Measurements from ENCODE around the gene MRPS17. TPM values are rescaled to one million over a fixed set of nuclear protein-coding genes. Genes with fewer than 3 reads are reported as not detected.

The MRPS17 gene
- total and polyA plus RNA-seq, 8 donors: 9.8 to 16.5 (median 13.9) TPM

DNA sequence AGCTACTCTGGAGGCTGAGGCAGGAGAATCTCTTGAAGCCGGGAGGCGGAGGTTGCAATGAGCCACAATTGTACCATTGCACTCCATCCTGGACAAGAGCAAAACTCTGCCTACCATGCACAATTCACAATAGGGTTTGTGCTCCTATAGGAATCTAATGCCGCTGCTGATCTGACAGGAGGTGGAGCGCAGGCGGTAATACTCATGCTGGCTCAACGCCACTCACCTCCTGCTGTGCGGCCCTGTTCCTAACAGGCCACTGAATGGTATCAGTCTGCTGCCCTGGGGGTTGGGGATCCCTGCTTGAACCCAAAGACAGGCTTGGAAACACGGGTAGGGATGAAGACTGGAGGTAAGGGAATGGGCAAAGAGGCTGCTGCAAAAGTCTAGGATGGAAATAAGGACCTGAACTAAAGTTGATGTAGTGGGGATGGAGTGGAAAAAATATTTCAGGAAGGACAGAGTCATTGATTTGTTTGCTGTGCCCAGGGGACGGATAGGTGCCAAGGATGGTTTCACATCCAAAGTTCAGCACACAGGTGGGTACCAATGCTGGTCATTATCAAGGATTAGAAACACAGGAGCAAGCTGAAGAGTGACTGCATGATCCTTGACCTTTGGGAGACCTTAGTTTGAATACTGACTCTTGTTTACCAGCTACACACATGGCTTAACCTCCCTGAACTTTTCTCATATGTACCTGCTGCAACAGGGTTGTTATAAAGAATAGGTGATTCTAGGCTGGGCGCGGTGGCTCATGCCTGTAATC is 2.2 kb downstream of the MRPS17 start:
- no peaks in the 10 kb centered on the region for H3K9me3 ChIP-seq
- H3K27me3 ChIP-seq: no peaks in the 10 kb centered on the region
- DNase-seq: no peak
- ATAC-seq: no peak
- H3K27ac ChIP-seq: no peak overlapping the region
- TF ChIP-seq, protein P1, sequence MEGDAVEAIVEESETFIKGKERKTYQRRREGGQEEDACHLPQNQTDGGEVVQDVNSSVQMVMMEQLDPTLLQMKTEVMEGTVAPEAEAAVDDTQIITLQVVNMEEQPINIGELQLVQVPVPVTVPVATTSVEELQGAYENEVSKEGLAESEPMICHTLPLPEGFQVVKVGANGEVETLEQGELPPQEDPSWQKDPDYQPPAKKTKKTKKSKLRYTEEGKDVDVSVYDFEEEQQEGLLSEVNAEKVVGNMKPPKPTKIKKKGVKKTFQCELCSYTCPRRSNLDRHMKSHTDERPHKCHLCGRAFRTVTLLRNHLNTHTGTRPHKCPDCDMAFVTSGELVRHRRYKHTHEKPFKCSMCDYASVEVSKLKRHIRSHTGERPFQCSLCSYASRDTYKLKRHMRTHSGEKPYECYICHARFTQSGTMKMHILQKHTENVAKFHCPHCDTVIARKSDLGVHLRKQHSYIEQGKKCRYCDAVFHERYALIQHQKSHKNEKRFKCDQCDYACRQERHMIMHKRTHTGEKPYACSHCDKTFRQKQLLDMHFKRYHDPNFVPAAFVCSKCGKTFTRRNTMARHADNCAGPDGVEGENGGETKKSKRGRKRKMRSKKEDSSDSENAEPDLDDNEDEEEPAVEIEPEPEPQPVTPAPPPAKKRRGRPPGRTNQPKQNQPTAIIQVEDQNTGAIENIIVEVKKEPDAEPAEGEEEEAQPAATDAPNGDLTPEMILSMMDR (IDR thresholded peaks at IDR 0.05): no peak
- peaks cover 0 to 30% of the 10 kb centered on the region in 2 donors for H3K36me3 ChIP-seq
- no peak overlapping the region for H3K4me3 ChIP-seq
- intact Hi-C loops (cut with DNase I): no loop called here
- peaks cover 0 to 14% of the 10 kb centered on the region in 2 donors for H3K4me1 ChIP-seq

DNA sequence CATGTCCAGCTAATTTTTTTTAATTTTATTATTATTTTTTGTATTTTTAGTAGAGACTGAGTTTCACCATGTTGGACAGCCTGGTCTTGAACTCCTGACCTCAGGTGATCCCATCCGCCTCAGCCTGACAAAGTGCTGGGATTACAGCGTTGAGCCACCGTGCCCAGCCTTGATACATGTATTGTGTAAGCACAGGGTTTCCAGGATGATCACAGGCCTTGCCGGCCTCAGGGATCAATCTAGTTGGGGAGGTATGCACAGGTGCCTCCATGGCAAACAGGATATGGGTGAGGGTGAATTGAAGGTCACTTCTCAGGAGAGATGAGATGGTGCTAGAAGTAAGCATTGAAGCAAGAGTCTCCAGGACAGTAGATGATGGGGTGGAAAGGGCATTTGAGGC is 5.5 kb downstream of the MRPS17 start:
- ATAC-seq: no peak
- no peak for DNase-seq
- TF ChIP-seq, protein P1 (IDR thresholded peaks at IDR 0.05): no peak
- Histone ChIP-seq H3K9me3 (no peaks in the 10 kb centered on the region), H3K4me1 (peaks cover 0 to 14% of the 10 kb centered on the region in 2 donors), H3K27ac (no peak overlapping the region), H3K36me3 (peaks cover 0 to 30% of the 10 kb centered on the region in 2 donors), H3K4me3 (no peak overlapping the region), H3K27me3 (no peaks in the 10 kb centered on the region)
- intact Hi-C loops (cut with DNase I): no loop called here

DNA sequence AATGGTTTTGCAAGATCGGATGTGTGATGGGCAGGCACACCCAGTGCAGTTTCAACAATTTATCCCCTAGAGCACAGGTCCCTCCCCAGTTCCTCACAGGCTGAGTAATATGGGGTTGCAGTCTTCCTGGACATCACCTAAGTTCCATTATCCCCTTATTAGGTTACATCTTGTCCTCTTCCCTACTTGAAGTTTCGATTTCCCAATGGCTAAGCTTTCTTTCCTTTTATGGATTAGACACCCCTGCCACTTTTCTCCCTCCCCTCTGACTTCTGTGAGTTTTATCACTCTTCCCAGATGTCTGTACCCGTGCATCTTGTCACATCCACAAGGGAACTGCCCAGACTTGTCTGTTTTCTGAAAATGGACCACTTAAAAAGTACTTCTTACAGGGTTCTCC is 10.3 kb downstream of the MRPS17 start:
- ATAC-seq: no peak
- Histone ChIP-seq H3K4me3 (no peak overlapping the region), H3K4me1 (peaks cover 7 to 27% of the 10 kb centered on the region in 2 donors), H3K36me3 (no peaks in the 10 kb centered on the region), H3K9me3 (no peaks in the 10 kb centered on the region), H3K27ac (no peak overlapping the region), H3K27me3 (no peaks in the 10 kb centered on the region)
- intact Hi-C loops (cut with DNase I): no loop called here
- DNase-seq: no peak
- TF ChIP-seq, protein P1 (IDR thresholded peaks at IDR 0.05): no peak

DNA sequence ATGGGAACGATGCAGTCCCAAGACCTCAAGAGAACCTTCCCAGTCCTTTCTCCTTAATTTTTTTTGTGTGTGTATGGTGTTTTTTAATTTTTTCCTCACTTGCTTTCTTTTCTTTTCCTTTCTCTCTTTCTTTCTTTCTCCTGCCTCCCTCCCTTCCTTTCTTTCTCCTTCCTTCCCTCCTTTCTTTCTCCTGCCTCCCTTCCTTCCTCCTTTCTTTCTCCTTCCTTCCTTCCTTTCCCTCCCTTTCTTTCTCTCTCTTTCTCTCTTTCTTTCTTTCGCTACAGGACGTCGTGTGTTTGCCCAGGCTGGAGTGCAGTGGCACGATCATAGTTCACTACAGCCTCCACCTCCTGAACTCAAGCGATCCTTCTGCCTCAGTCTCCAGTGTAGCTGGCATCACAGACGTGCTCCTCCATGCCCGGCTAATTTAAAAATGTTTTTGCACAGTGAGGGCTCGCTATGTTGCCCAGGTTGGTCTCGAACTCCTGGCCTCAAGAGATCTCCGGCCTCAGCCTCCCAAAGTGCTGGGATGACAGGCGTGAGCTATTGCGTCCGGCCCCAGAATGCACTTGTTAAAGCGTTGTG is 12.0 kb downstream of the MRPS17 start:
- H3K27me3 ChIP-seq: no peaks in the 10 kb centered on the region
- TF ChIP-seq, protein P1 (IDR thresholded peaks at IDR 0.05): no peak
- DNase-seq (no peak), ATAC-seq (no peak)
- no peaks in the 10 kb centered on the region for H3K9me3 ChIP-seq
- peak overlapping the region; percentile 23 to 64 for H3K4me3 ChIP-seq
- intact Hi-C loops (cut with DNase I): no loop called here
- peaks cover 7 to 28% of the 10 kb centered on the region in 2 donors for H3K4me1 ChIP-seq
- H3K27ac ChIP-seq: peak overlapping the region; percentile 95
- no peaks in the 10 kb centered on the region for H3K36me3 ChIP-seq

Data from left lung (tissue), 10 donors.